OCI-LY3 (cell line): ENCODE measurements around the gene ARID3B.

Source experiments
- H2AFZ ChIP-seq: fragments of 200-600, 300-600 bp; shearing (Covaris generic); 2 replicates; pipeline ENCODE4 v1.6.0; 2014; ENCODE audit warnings: antibody characterized with exemption, low read depth, low read length
- H3K27ac ChIP-seq: fragments of 200-600, 300-600 bp; sonication (generic); 2 replicates; pipeline ENCODE4 v1.5.1; 2014; ENCODE audit warnings: mild to moderate bottlenecking, low read length, moderate library complexity, mixed read lengths
- H3K27me3 ChIP-seq: fragments of 200-600, 300-600 bp; sonication (generic); 2 replicates; pipeline ENCODE4 v1.6.1; 2014; ENCODE audit warnings: low read depth, low read length, mixed read lengths
- H3K36me3 ChIP-seq: fragments of 200-600, 300-600 bp; sonication (generic); replicated peaks from 2 replicates; pipeline ENCODE3; 2014; ENCODE audit warnings: low read depth, low read length, mixed read lengths
- H3K4me1 ChIP-seq: fragments of 300-600, 200-600 bp; sonication (generic); 2 replicates; pipeline ENCODE4 v1.6.1; 2014; ENCODE audit warnings: low read length, mixed read lengths
- H3K4me2 ChIP-seq: fragments of 200-600, 300-600 bp; sonication (generic); 2 replicates; pipeline ENCODE4 v1.6.1; 2014; ENCODE audit warnings: low read length, mixed read lengths
- H3K4me3 ChIP-seq: fragments of 300-600, 200-600 bp; sonication (generic); 2 replicates; pipeline ENCODE4 v1.5.1; 2014; ENCODE audit warnings: antibody characterized with exemption, mild to moderate bottlenecking, low read length, moderate library complexity
- H3K79me2 ChIP-seq: fragments of 300-600, 200-600 bp; shearing (Covaris generic); 2 replicates; pipeline ENCODE4 v1.6.1; 2014; ENCODE audit warnings: mild to moderate bottlenecking, low read length, mixed read lengths
- H3K9ac ChIP-seq: fragments of 300-600, 200-600 bp; shearing (Covaris generic); 2 replicates; pipeline ENCODE4 v1.6.0; 2014; ENCODE audit warnings: mild to moderate bottlenecking, low read length, moderate library complexity
- H3K9me3 ChIP-seq: fragments of 200-600, 300-600 bp; shearing (Covaris generic); 2 replicates; pipeline ENCODE4 v1.6.1; 2014; ENCODE audit warnings: low read length, mixed read lengths; ENCODE audit not compliant: insufficient read depth
- H4K20me1 ChIP-seq: fragments of 200-600, 300-600 bp; sonication (generic); 2 replicates; pipeline ENCODE4 v1.6.1; 2016; ENCODE audit warnings: low read length, mixed read lengths; ENCODE audit not compliant: insufficient read depth
- CTCF ChIP-seq: fragments of 200-600, 300-600 bp; sonication (generic); IDR thresholded peaks from 2 replicates; pipeline ENCODE4 v1.5.1; 2014; ENCODE audit warnings: antibody characterized with exemption, low read length, low read depth
- EZH2phosphoT487 ChIP-seq: fragments of 200-600 bp; shearing (Covaris generic); IDR thresholded peaks from 2 replicates; pipeline ENCODE4 v1.6.1; 2018; ENCODE audit warnings: antibody characterized with exemption, mixed run types, low read depth

The ARID3B gene

GRCh38 chr15:74565381-74566085 lies 24.5 kb downstream of the ARID3B start:
- Histone ChIP-seq H3K9ac (no peak overlapping the region), H3K4me3 (no peak overlapping the region), H3K27ac (no peak overlapping the region), H3K36me3 (peaks cover 66% of the 10 kb centered on the region), H4K20me1 (peaks cover 87% of the 10 kb centered on the region), H3K79me2 (peaks cover 98% of the 10 kb centered on the region), H3K27me3 (no peaks in the 10 kb centered on the region), H3K4me1 (no peaks in the 10 kb centered on the region), H2AFZ (no peak overlapping the region), H3K4me2 (no peak overlapping the region), H3K9me3 (no peaks in the 10 kb centered on the region)
- TF ChIP-seq EZH2phosphoT487 (no peak), CTCF (no peak)

- no peaks in the 10 kb centered on the region for H3K27me3 ChIP-seq
- H3K4me2 ChIP-seq: no peak overlapping the region
- H3K9me3 ChIP-seq: no peaks in the 10 kb centered on the region
- TF ChIP-seq CTCF (no peak), EZH2phosphoT487 (no peak)
- peaks cover 83% of the 10 kb centered on the region for H4K20me1 ChIP-seq
- H3K9ac ChIP-seq: no peak overlapping the region
- no peaks in the 10 kb centered on the region for H3K4me1 ChIP-seq
- H2AFZ ChIP-seq: no peak overlapping the region
- no peak overlapping the region for H3K27ac ChIP-seq
- H3K79me2 ChIP-seq: peaks cover 94% of the 10 kb centered on the region
- no peak overlapping the region for H3K4me3 ChIP-seq
- H3K36me3 ChIP-seq: peaks cover 74% of the 10 kb centered on the region
Measured at GRCh38 chr15:74568594-74568993, 27.6 kb downstream of the ARID3B start.

- no peak overlapping the region for H3K27ac ChIP-seq
- H3K9me3 ChIP-seq: no peaks in the 10 kb centered on the region
- H3K9ac ChIP-seq: no peak overlapping the region
- no peaks in the 10 kb centered on the region for H3K27me3 ChIP-seq
- no peak for TF ChIP-seq EZH2phosphoT487
- TF ChIP-seq CTCF: no peak
- H3K4me1 ChIP-seq: no peaks in the 10 kb centered on the region
- peaks cover 71% of the 10 kb centered on the region for H4K20me1 ChIP-seq
- H3K4me2 ChIP-seq: no peak overlapping the region
- peaks cover 90% of the 10 kb centered on the region for H3K79me2 ChIP-seq
- H3K36me3 ChIP-seq: peaks cover 74% of the 10 kb centered on the region
- H3K4me3 ChIP-seq: no peak overlapping the region
- H2AFZ ChIP-seq: no peak overlapping the region
Measured at GRCh38 chr15:74569731-74570070, 28.7 kb downstream of the ARID3B start.

GRCh38 chr15:74571191-74571590 lies 30.2 kb downstream of the ARID3B start:
- Histone ChIP-seq H3K9ac (no peak overlapping the region), H3K4me3 (no peak overlapping the region), H3K79me2 (peaks cover 88% of the 10 kb centered on the region), H3K4me1 (no peaks in the 10 kb centered on the region), H3K4me2 (no peak overlapping the region), H3K27ac (no peak overlapping the region), H3K27me3 (no peaks in the 10 kb centered on the region), H3K36me3 (peaks cover 79% of the 10 kb centered on the region), H2AFZ (no peak overlapping the region), H3K9me3 (no peaks in the 10 kb centered on the region), H4K20me1 (peaks cover 68% of the 10 kb centered on the region)
- TF ChIP-seq EZH2phosphoT487 (no peak), CTCF (no peak)
